ENCODE results near the gene PCCA. TPM values are rescaled to one million over a fixed set of nuclear protein-coding genes. Genes with fewer than 3 reads are reported as not detected.
"Not testable (repeated sequence)": the region's sequence is repeated elsewhere in the genome, so short reads cannot be mapped to it uniquely, and the experiment has no call there.

Gene PCCA
- total RNA-seq, 1 donor from 2014 or later, result 33.3 TPM

DNA sequence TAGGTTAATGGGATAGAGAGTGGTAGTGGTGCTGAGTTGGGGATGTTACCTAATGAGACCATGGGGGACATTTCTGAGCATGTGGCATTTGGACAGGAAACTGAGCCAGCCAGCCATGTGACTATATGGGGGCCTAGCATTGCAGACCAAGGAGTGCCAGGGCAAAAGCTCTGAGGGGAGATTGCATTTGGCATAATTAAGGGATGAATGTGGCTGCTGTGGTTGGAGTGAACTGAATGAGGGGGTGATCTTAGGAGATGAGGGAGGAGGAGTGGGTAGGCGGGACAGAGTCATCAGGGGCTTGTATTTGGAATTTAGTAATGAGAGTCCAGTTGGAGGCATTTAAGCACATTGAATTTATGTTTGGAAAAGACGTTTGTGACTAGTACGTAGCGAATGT lies 6.6 kb downstream of the PCCA start:
- peaks cover 11% of the 10 kb centered on the region for H3K36me3 Mint-ChIP-seq (ENCODE audit: low read depth, unreplicated experiment)
- TF ChIP-seq CTCF (IDR thresholded peaks at IDR 0.05; ENCODE audit: unreplicated experiment), result no peak
- H3K27me3 Mint-ChIP-seq (ENCODE audit: unreplicated experiment), result peaks cover 5% of the 10 kb centered on the region
- H3K4me3 Mint-ChIP-seq (ENCODE audit: unreplicated experiment), result no peak overlapping the region
- no peak overlapping the region for H3K27ac Mint-ChIP-seq (ENCODE audit: unreplicated experiment)
- DNase-seq (ENCODE audit: low spot score), result no peak
- peaks cover 18% of the 10 kb centered on the region for H3K4me1 Mint-ChIP-seq (ENCODE audit: unreplicated experiment)
- no peaks in the 10 kb centered on the region for H3K9me3 Mint-ChIP-seq (ENCODE audit: unreplicated experiment)

- no peak for TF ChIP-seq CTCF (IDR thresholded peaks at IDR 0.05; ENCODE audit: unreplicated experiment)
- DNase-seq (ENCODE audit: low spot score), result no peak
- H3K4me1 Mint-ChIP-seq (ENCODE audit: unreplicated experiment), result peaks cover 12% of the 10 kb centered on the region
- H3K27me3 Mint-ChIP-seq (ENCODE audit: unreplicated experiment), result peaks cover 5% of the 10 kb centered on the region
- H3K4me3 Mint-ChIP-seq (ENCODE audit: unreplicated experiment), result no peak overlapping the region
- H3K36me3 Mint-ChIP-seq (ENCODE audit: low read depth, unreplicated experiment), result peaks cover 7% of the 10 kb centered on the region
- H3K27ac Mint-ChIP-seq (ENCODE audit: unreplicated experiment), result no peak overlapping the region
- H3K9me3 Mint-ChIP-seq (ENCODE audit: unreplicated experiment), result no peaks in the 10 kb centered on the region
Observed at GRCh38 chr13:100096526-100096925, 7.6 kb downstream of the PCCA start.

GRCh38 chr13:100097821-100098220 lies 8.9 kb downstream of the PCCA start:
- no peaks in the 10 kb centered on the region for H3K9me3 Mint-ChIP-seq (ENCODE audit: unreplicated experiment)
- no peak for TF ChIP-seq CTCF (IDR thresholded peaks at IDR 0.05; ENCODE audit: unreplicated experiment)
- no peak overlapping the region for H3K4me3 Mint-ChIP-seq (ENCODE audit: unreplicated experiment)
- H3K4me1 Mint-ChIP-seq (ENCODE audit: unreplicated experiment), result peaks cover 12% of the 10 kb centered on the region
- peaks cover 7% of the 10 kb centered on the region for H3K36me3 Mint-ChIP-seq (ENCODE audit: low read depth, unreplicated experiment)
- H3K27me3 Mint-ChIP-seq (ENCODE audit: unreplicated experiment), result peaks cover 5% of the 10 kb centered on the region
- H3K27ac Mint-ChIP-seq (ENCODE audit: unreplicated experiment), result no peak overlapping the region
- no peak for DNase-seq (ENCODE audit: low spot score)

- H3K4me1 Mint-ChIP-seq (ENCODE audit: unreplicated experiment), result peaks cover 12% of the 10 kb centered on the region
- no peak overlapping the region for H3K4me3 Mint-ChIP-seq (ENCODE audit: unreplicated experiment)
- H3K9me3 Mint-ChIP-seq (ENCODE audit: unreplicated experiment), result no peaks in the 10 kb centered on the region
- H3K36me3 Mint-ChIP-seq (ENCODE audit: low read depth, unreplicated experiment), result peaks cover 7% of the 10 kb centered on the region
- no peak for DNase-seq (ENCODE audit: low spot score)
- no peak for TF ChIP-seq CTCF (IDR thresholded peaks at IDR 0.05; ENCODE audit: unreplicated experiment)
- H3K27me3 Mint-ChIP-seq (ENCODE audit: unreplicated experiment), result peaks cover 5% of the 10 kb centered on the region
- no peak overlapping the region for H3K27ac Mint-ChIP-seq (ENCODE audit: unreplicated experiment)
Observed at GRCh38 chr13:100098445-100099116, 9.7 kb downstream of the PCCA start.

DNA sequence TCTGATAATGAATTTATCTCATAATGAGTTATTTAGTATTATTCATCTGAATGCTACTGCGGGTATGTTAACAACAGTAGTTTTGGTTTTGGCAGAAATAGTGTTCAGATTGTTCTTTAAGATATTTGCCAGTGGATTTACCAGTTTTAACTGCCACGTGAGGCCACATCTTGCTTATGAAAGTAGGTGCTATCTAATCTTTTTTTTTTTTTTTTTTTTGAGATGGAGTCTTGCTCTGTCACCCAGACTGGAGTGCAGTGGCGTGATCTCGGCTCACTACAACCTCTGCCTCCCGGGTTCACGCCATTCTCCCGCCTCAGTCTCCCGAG lies 10.2 kb downstream of the PCCA start:
- not testable (repeated sequence) for DNase-seq (ENCODE audit: low spot score); H3K4me3 Mint-ChIP-seq (ENCODE audit: unreplicated experiment); H3K27ac Mint-ChIP-seq (ENCODE audit: unreplicated experiment); H3K27me3 Mint-ChIP-seq (ENCODE audit: unreplicated experiment); H3K9me3 Mint-ChIP-seq (ENCODE audit: unreplicated experiment)
- Mint-ChIP-seq H3K4me1 (ENCODE audit: unreplicated experiment) (peaks cover 12% of the 10 kb centered on the region), H3K36me3 (ENCODE audit: low read depth, unreplicated experiment) (peaks cover 11% of the 10 kb centered on the region)

All from endothelial cell (in vitro differentiated cells).